Neuronal stem cell (in vitro differentiated cells): ENCODE measurements around the gene CNOT11.
A peak's percentile ranks its signal among the peaks of the same experiment; 100 is the strongest.
"Not testable (repeated sequence)": the region's sequence is repeated elsewhere in the genome, so short reads cannot be mapped to it uniquely, and the experiment has no call there.

ENCODE experiments used
- DNase-seq: peaks from one replicate; pipeline ENCODE4 v3.0.0-alpha.2; 2013; ENCODE audit warnings: low spot score
- H2AFZ ChIP-seq: one replicate; pipeline ENCODE4 v1.6.1; 2013; ENCODE audit warnings: mild to moderate bottlenecking, low read length, inconsistent platforms
- H2AK5ac ChIP-seq: 2 replicates; pipeline ENCODE4 v1.6.1; 2013; ENCODE audit warnings: low read depth, mild to moderate bottlenecking, inconsistent platforms, low read length, moderate library complexity, mixed read lengths
- H2BK120ac ChIP-seq: 2 replicates; pipeline ENCODE4 v1.6.1; 2013; ENCODE audit warnings: low read depth, mild to moderate bottlenecking, inconsistent platforms, low read length, moderate library complexity, mixed read lengths
- H2BK12ac ChIP-seq: one replicate; pipeline ENCODE4 v1.6.1; 2013; ENCODE audit warnings: low read length, inconsistent platforms
- H2BK15ac ChIP-seq: 2 replicates; pipeline ENCODE4 v1.6.1; 2013; ENCODE audit warnings: mild to moderate bottlenecking, low read length, inconsistent platforms, mixed read lengths
- H2BK5ac ChIP-seq: one replicate; pipeline ENCODE4 v1.6.1; 2013; ENCODE audit warnings: inconsistent platforms, mild to moderate bottlenecking, low read length, moderate library complexity
- H3K14ac ChIP-seq: one replicate; pipeline ENCODE4 v1.6.1; 2013; ENCODE audit warnings: low read length, inconsistent platforms
- H3K18ac ChIP-seq: 2 replicates; pipeline ENCODE4 v1.6.1; 2013; ENCODE audit warnings: low read length, inconsistent platforms
- H3K23ac ChIP-seq: 2 replicates; pipeline ENCODE4 v1.6.1; 2013; ENCODE audit warnings: low read depth, mild to moderate bottlenecking, mixed read lengths, low read length, inconsistent platforms; ENCODE audit not compliant: poor library complexity
- H3K27ac ChIP-seq: replicated peaks from 3 replicates; pipeline ENCODE4 v1.5.1; 2013; ENCODE audit warnings: low read length, inconsistent platforms
- H3K27me3 ChIP-seq, 3 experiments: 2 replicates each; pipeline ENCODE4 v1.6.1; 2013; ENCODE audit warnings: low read length in 3 of 3, mild to moderate bottlenecking in 2 of 3, inconsistent platforms in 1 of 3, low read depth in 1 of 3, mixed read lengths in 1 of 3, moderate library complexity in 1 of 3; ENCODE audit not compliant: control insufficient read depth in 3 of 3, insufficient read depth in 3 of 3
- H3K36me3 ChIP-seq, 2 donors: replicated peaks in 1 of 2; 2 replicates each; pipeline ENCODE4 v1.6.1; 2013; ENCODE audit warnings: low read length in 2 of 2; ENCODE audit not compliant: control insufficient read depth in 2 of 2, insufficient read depth in 2 of 2
- H3K4ac ChIP-seq: 2 replicates; pipeline ENCODE4 v1.6.1; 2013; ENCODE audit warnings: inconsistent platforms, mild to moderate bottlenecking, low read length, moderate library complexity
- H3K4me1 ChIP-seq, 2 donors: 1 replicate in 1 of 2; 2 replicates in 1 of 2; pipeline ENCODE4 v1.6.1; 2013; ENCODE audit warnings: low read length in 2 of 2, low read depth in 1 of 2; ENCODE audit not compliant: control insufficient read depth in 2 of 2, insufficient read depth in 1 of 2
- H3K4me2 ChIP-seq: one replicate; pipeline ENCODE4 v1.6.1; 2013; ENCODE audit warnings: mild to moderate bottlenecking, low read length, inconsistent platforms; ENCODE audit not compliant: insufficient read depth, poor library complexity, severe bottlenecking
- H3K4me3 ChIP-seq, 2 donors: 2 replicates each; pipeline ENCODE4 v1.5.1; 2013; ENCODE audit warnings: low read length in 2 of 2, mild to moderate bottlenecking in 2 of 2, inconsistent platforms in 1 of 2, moderate library complexity in 1 of 2
- H3K79me1 ChIP-seq: one replicate; pipeline ENCODE4 v1.6.1; 2013; ENCODE audit warnings: low read depth, mild to moderate bottlenecking, inconsistent platforms, low read length, moderate library complexity
- H3K9ac ChIP-seq: one replicate; pipeline ENCODE4 v1.6.1; 2013; ENCODE audit warnings: mild to moderate bottlenecking, low read depth, low read length, inconsistent platforms; ENCODE audit not compliant: poor library complexity
- H3K9me3 ChIP-seq, 2 donors: replicated peaks in 1 of 2; 2 replicates each; pipeline versions ENCODE3 to v1.6.1; 2013; ENCODE audit warnings: low read length in 2 of 2, mild to moderate bottlenecking in 2 of 2, inconsistent platforms in 1 of 2, low read depth in 1 of 2, mixed read lengths in 1 of 2, moderate library complexity in 1 of 2; ENCODE audit not compliant: control insufficient read depth in 2 of 2, insufficient read depth in 1 of 2
- H4K8ac ChIP-seq: one replicate; pipeline ENCODE4 v1.6.1; 2013; ENCODE audit warnings: low read depth, mild to moderate bottlenecking, inconsistent platforms, low read length, moderate library complexity
- H4K91ac ChIP-seq: one replicate; pipeline ENCODE4 v1.6.1; 2013; ENCODE audit warnings: low read length, low read depth, mild to moderate bottlenecking, inconsistent platforms; ENCODE audit not compliant: poor library complexity
- WGBS, 2 donors: extraction: QIAGEN DNeasy Blood & Tissue Kit; methylation state at CpG; one replicate each; pipeline ENCODE4 v1.1.7; 2013; ENCODE audit warnings: missing lambda C conversion rate in 2 of 2, mixed read lengths in 1 of 2; ENCODE audit not compliant: insufficient read length in 2 of 2, insufficient replicate concordance in 1 of 2; ENCODE audit errors: extremely low coverage in 2 of 2; 5-methylcytosine and 5-hydroxymethylcytosine counted together

Gene CNOT11

GRCh38 chr2:101251246-101251781, 1.4 kb upstream of the CNOT11 start:
- not testable (repeated sequence) for H2AFZ ChIP-seq, H3K36me3 ChIP-seq, H3K9me3 ChIP-seq, H2BK15ac ChIP-seq, H3K9ac ChIP-seq, H2BK5ac ChIP-seq, H3K4me2 ChIP-seq, H3K18ac ChIP-seq, H3K4me3 ChIP-seq, H3K23ac ChIP-seq, H3K79me1 ChIP-seq, H2AK5ac ChIP-seq, H3K4ac ChIP-seq, H2BK120ac ChIP-seq, H3K27me3 ChIP-seq, H3K14ac ChIP-seq, H3K27ac ChIP-seq, DNase-seq, H4K8ac ChIP-seq, H4K91ac ChIP-seq, H2BK12ac ChIP-seq
- WGBS, 2 donors, result no CpG with 5 or more reads among the region's 10 CpGs
- H3K4me1 ChIP-seq, result peaks cover 9 to 10% of the 10 kb centered on the region in 2 donors

GRCh38 chr2:101251844-101252407, 760 bp upstream of the CNOT11 start:
- Histone ChIP-seq H2AK5ac (no peak overlapping the region), H2BK12ac (no peak overlapping the region), H3K9ac (no peak overlapping the region), H4K91ac (no peak overlapping the region), H2BK15ac (no peak overlapping the region), H3K4ac (no peak overlapping the region), H4K8ac (no peak overlapping the region), H3K9me3 (no peaks in the 10 kb centered on the region), H3K79me1 (peaks cover 2% of the 10 kb centered on the region), H3K23ac (peak overlapping the region; percentile 97), H3K14ac (no peak overlapping the region), H3K4me3 (peak overlapping the region; percentile 80 to 97), H3K4me2 (peak overlapping the region; percentile 47), H3K4me1 (peaks cover 9 to 10% of the 10 kb centered on the region in 2 donors), H2BK5ac (no peak overlapping the region), H2AFZ (peak overlapping the region; percentile 95), H3K36me3 (peaks cover 0 to 11% of the 10 kb centered on the region in 2 donors), H3K18ac (no peak overlapping the region), H2BK120ac (no peak overlapping the region), H3K27ac (peak overlapping the region; percentile 72), H3K27me3 (no peaks in the 10 kb centered on the region)
- WGBS, 2 donors, result no CpG with 5 or more reads among the region's 16 CpGs
- peak; percentile 14 for DNase-seq

GRCh38 chr2:101253013-101253702, 472 bp downstream of the CNOT11 start:
- H2BK5ac ChIP-seq, result no peak overlapping the region
- WGBS, 2 donors, result no CpG with 5 or more reads among the region's 65 CpGs
- H3K23ac ChIP-seq, result peak overlapping the region; percentile 97
- H2AK5ac ChIP-seq, result no peak overlapping the region
- peaks cover 1 to 21% of the 10 kb centered on the region in 2 donors for H3K36me3 ChIP-seq
- H3K9ac ChIP-seq, result peak overlapping the region; percentile 85
- H3K4me1 ChIP-seq, result peaks cover 9 to 10% of the 10 kb centered on the region in 2 donors
- no peaks in the 10 kb centered on the region for H3K27me3 ChIP-seq
- H2BK15ac ChIP-seq, result no peak overlapping the region
- H2BK12ac ChIP-seq, result peak overlapping the region; percentile 84
- peak overlapping the region; percentile 88 for H3K4me2 ChIP-seq
- H2AFZ ChIP-seq, result peak overlapping the region; percentile 95
- no peak for DNase-seq
- H3K14ac ChIP-seq, result peak overlapping the region; percentile 89
- no peak overlapping the region for H3K4ac ChIP-seq
- peaks cover 2% of the 10 kb centered on the region for H3K79me1 ChIP-seq
- H4K8ac ChIP-seq, result no peak overlapping the region
- H4K91ac ChIP-seq, result no peak overlapping the region
- no peaks in the 10 kb centered on the region for H3K9me3 ChIP-seq
- H3K27ac ChIP-seq, result peak overlapping the region; percentile 72
- H3K4me3 ChIP-seq, result peak overlapping the region; percentile 97 to 100
- no peak overlapping the region for H2BK120ac ChIP-seq
- H3K18ac ChIP-seq, result peak overlapping the region; percentile 97

GRCh38 chr2:101253703-101254450, 1.2 kb downstream of the CNOT11 start:
- DNase-seq, result no peak

More at GRCh38 chr2:101253703-101254450, 1.2 kb downstream of the CNOT11 start:
- no peak overlapping the region for H4K91ac ChIP-seq
- H2BK5ac ChIP-seq, result no peak overlapping the region
- H2AFZ ChIP-seq, result peak overlapping the region; percentile 95
- no peak overlapping the region for H2BK15ac ChIP-seq
- no CpG with 5 or more reads among the region's 17 CpGs for WGBS, 2 donors
- H3K23ac ChIP-seq, result no peak overlapping the region
- H3K14ac ChIP-seq, result no peak overlapping the region
- no peak overlapping the region for H2BK120ac ChIP-seq
- no peak overlapping the region for H3K18ac ChIP-seq
- H3K79me1 ChIP-seq, result peaks cover 3% of the 10 kb centered on the region
- H3K9ac ChIP-seq, result no peak overlapping the region
- peaks cover 1 to 28% of the 10 kb centered on the region in 2 donors for H3K36me3 ChIP-seq
- H4K8ac ChIP-seq, result no peak overlapping the region
- H2BK12ac ChIP-seq, result no peak overlapping the region
- H2AK5ac ChIP-seq, result no peak overlapping the region
- H3K27me3 ChIP-seq, result no peaks in the 10 kb centered on the region
- peak overlapping the region; percentile 88 for H3K4me2 ChIP-seq
- H3K9me3 ChIP-seq, result peaks cover 0 to 4% of the 10 kb centered on the region in 2 donors
- H3K4me3 ChIP-seq, result peak overlapping the region; percentile 97 to 100
- no peak overlapping the region for H3K4ac ChIP-seq
- H3K4me1 ChIP-seq, result peaks cover 9 to 10% of the 10 kb centered on the region in 2 donors
- no peak overlapping the region for H3K27ac ChIP-seq
